ENCODE measurements around the gene ARMC5.

- TF ChIP-seq GATA3 (IDR thresholded peaks at IDR 0.05; ENCODE audit: low read depth, low read length) (no peak), GATA2 (IDR thresholded peaks at IDR 0.05; ENCODE audit: low read depth, low read length) (no peak)
Measured at GRCh38 chr16:31493506-31494125, 34.3 kb downstream of the ARMC5 start.
